GM23338 (cell line): ENCODE results near the gene RHOH. TPM values are rescaled to one million over a fixed set of nuclear protein-coding genes. Genes with fewer than 3 reads are reported as not detected.

Experiments used
- ATAC-seq: fragments of 200-7000 bp; cut with Tn5 transposase; 3 replicates; pipeline ENCODE4 v1.9.1; 2020
- DNase-seq: peaks from one replicate; pipeline ENCODE4 v3.0.0-alpha.2; 2015; ENCODE audit warnings: low spot score
- H2AFZ ChIP-seq: fragments of 200-600 bp; sonication (generic); 2 replicates; pipeline ENCODE4 v1.8.0; 2016; ENCODE audit warnings: antibody characterized with exemption, mild to moderate bottlenecking, moderate library complexity
- H3F3A ChIP-seq: fragments of 200-600 bp; sonication (generic); replicated peaks from 2 replicates; pipeline ENCODE4 v1.8.0; 2017; ENCODE audit warnings: antibody characterized with exemption, mixed run types, low read depth
- H3K27ac ChIP-seq: fragments of 200-600 bp; sonication (generic); 2 replicates; pipeline ENCODE4 v1.6.1; 2016; ENCODE audit warnings: low read depth
- H3K27me3 ChIP-seq: fragments of 200-600 bp; sonication (generic); 2 replicates; pipeline ENCODE4 v1.8.0; 2016; ENCODE audit warnings: mild to moderate bottlenecking, mixed run types, moderate library complexity; ENCODE audit not compliant: insufficient read depth
- H3K36me3 ChIP-seq: fragments of 200-600 bp; sonication (generic); 2 replicates; pipeline ENCODE4 v1.8.0; 2016; ENCODE audit warnings: mild to moderate bottlenecking; ENCODE audit not compliant: insufficient read depth
- H3K4me1 ChIP-seq: fragments of 200-600 bp; sonication (generic); 2 replicates; pipeline ENCODE4 v1.8.0; 2016; ENCODE audit warnings: mild to moderate bottlenecking, moderate library complexity; ENCODE audit not compliant: insufficient read depth
- H3K4me2 ChIP-seq: fragments of 200-600 bp; sonication (generic); 2 replicates; pipeline ENCODE4 v1.7.1; 2017; ENCODE audit warnings: mixed run types
- H3K4me3 ChIP-seq: fragments of 200-600 bp; sonication (generic); 2 replicates; pipeline ENCODE4 v1.6.1; 2016; ENCODE audit warnings: mixed run types
- H3K79me2 ChIP-seq: fragments of 200-600 bp; sonication (generic); replicated peaks from 2 replicates; pipeline ENCODE4 v1.8.0; 2017; ENCODE audit warnings: mild to moderate bottlenecking; ENCODE audit not compliant: insufficient read depth
- H3K9me2 ChIP-seq: fragments of 200-600 bp; sonication (generic); 2 replicates; pipeline ENCODE4 v1.8.0; 2017; ENCODE audit not compliant: insufficient read depth
- H4K20me1 ChIP-seq: fragments of 200-600 bp; sonication (generic); replicated peaks from 2 replicates; pipeline ENCODE4 v1.8.0; 2017; ENCODE audit warnings: mild to moderate bottlenecking; ENCODE audit not compliant: insufficient read depth
- H3K27ac Mint-ChIP-seq: 2 replicates; pipeline ENCODE4 v1.8.0; 2020; ENCODE audit warnings: inconsistent platforms, mild to moderate bottlenecking, moderate library complexity, mixed read lengths
- H3K27me3 Mint-ChIP-seq: 3 replicates; pipeline ENCODE4 v1.8.0; 2022; ENCODE audit warnings: low read depth, mild to moderate bottlenecking, moderate library complexity, mixed read lengths, inconsistent platforms; ENCODE audit not compliant: insufficient read depth, poor library complexity
- H3K36me3 Mint-ChIP-seq: 3 replicates; pipeline ENCODE4 v1.8.0; 2021; ENCODE audit warnings: low read depth, mild to moderate bottlenecking, inconsistent platforms, moderate library complexity, mixed read lengths
- H3K4me1 Mint-ChIP-seq: 3 replicates; pipeline ENCODE4 v1.8.0; 2020; ENCODE audit warnings: mild to moderate bottlenecking, inconsistent platforms, mixed read lengths
- H3K4me3 Mint-ChIP-seq: 3 replicates; pipeline ENCODE4 v1.8.0; 2021; ENCODE audit warnings: moderate library complexity, mild to moderate bottlenecking, inconsistent platforms, mixed read lengths
- H3K9me3 Mint-ChIP-seq: 3 replicates; pipeline ENCODE4 v1.8.0; 2020; ENCODE audit warnings: moderate library complexity, mild to moderate bottlenecking, inconsistent platforms, mixed read lengths
- CREB1 ChIP-seq: fragments of 250-450 bp; sonication (Bioruptor Pico); IDR thresholded peaks from 2 replicates; pipeline ENCODE4 v1.5.0; 2020; ENCODE audit warnings: low read depth, mild to moderate bottlenecking, moderate library complexity
- CTCF ChIP-seq, 2 experiments: fragments of 200-600 bp in 1 of 2; sonication (generic) in 1 of 2; conservative IDR thresholded peaks; 2 replicates each; pipeline versions ENCODE4 v1.5.1 to v1.6.1; 2016 to 2017; ENCODE audit warnings: antibody characterized with exemption in 2 of 2, low read depth in 2 of 2, mild to moderate bottlenecking in 2 of 2, moderate library complexity in 1 of 2
- ETS1 ChIP-seq: IDR thresholded peaks from 2 replicates; pipeline ENCODE4 v1.6.1; 2016; ENCODE audit warnings: antibody characterized with exemption
- EZH2 ChIP-seq: fragments of 200-600 bp; sonication (generic); IDR thresholded peaks from one replicate; pipeline ENCODE4 v1.8.0; 2017; ENCODE audit warnings: antibody characterized with exemption, mild to moderate bottlenecking, low read depth; ENCODE audit not compliant: unreplicated experiment
- EZH2phosphoT487 ChIP-seq: fragments of 200-600 bp; sonication (generic); IDR thresholded peaks from one replicate; pipeline ENCODE4 v1.8.1; 2018; ENCODE audit warnings: antibody characterized with exemption; ENCODE audit not compliant: unreplicated experiment
- JUNB ChIP-seq: IDR thresholded peaks from one replicate; pipeline ENCODE4 v1.6.1; 2016; ENCODE audit warnings: antibody characterized with exemption; ENCODE audit not compliant: unreplicated experiment
- NANOG ChIP-seq: IDR thresholded peaks from 2 replicates; pipeline ENCODE4 v1.6.1; 2016; ENCODE audit warnings: antibody characterized with exemption, borderline replicate concordance
- POLR2AphosphoS5 ChIP-seq: IDR thresholded peaks from 2 replicates; pipeline ENCODE4 v1.6.1; 2016; ENCODE audit warnings: antibody characterized with exemption, low read depth
- ZNF114 ChIP-seq: fragments of 250-450 bp; sonication (Bioruptor Pico); IDR thresholded peaks from 2 replicates; pipeline ENCODE4 v1.5.0; 2020; ENCODE audit warnings: mild to moderate bottlenecking, moderate library complexity
- ZNF331 ChIP-seq: fragments of 250-450 bp; sonication (Bioruptor Pico); IDR thresholded peaks from 2 replicates; pipeline ENCODE4 v1.5.0; 2020; ENCODE audit warnings: low read depth, mild to moderate bottlenecking, moderate library complexity
- polyA plus RNA-seq: library from polyadenylated mRNA; unstranded; fragments of >200 nt; fragmentation: Nextera tagmentation; extraction: Ambion mirVana; gene quantifications from 2 replicates; pipeline ENCODE4 v1.2.1, GENCODE V29; 2016
- total RNA-seq: library from RNA; depleted of rRNA; stranded (reverse); fragments of >200 nt; shearing (Covaris generic); gene quantifications from 2 replicates; pipeline ENCODE4 v1.2.3, GENCODE V29; 2014
- TF ChIP-seq, protein P1 (sequence below): IDR thresholded peaks from one replicate; pipeline ENCODE4 v1.6.1; 2018; ENCODE audit warnings: antibody characterized with exemption; ENCODE audit not compliant: unreplicated experiment

Gene RHOH
- total and polyA plus RNA-seq, 2 experiments from 2014 or later, result 2.2 to 3.7 TPM

- TF ChIP-seq CTCF (conservative IDR thresholded peaks at IDR 0.05; ENCODE audit: low read depth in 2 of 2), result no peak
These were observed 36.6 kb upstream of the RHOH start (continued) for GRCh38 chr4:40160258-40160657.

GRCh38 chr4:40164459-40164858, 32.4 kb upstream of the RHOH start:
- no peak for DNase-seq
- Histone ChIP-seq H3K4me2 (no peak overlapping the region), H2AFZ (no peak overlapping the region), H3K79me2 (no peaks in the 10 kb centered on the region), H3K27ac (no peak overlapping the region), H4K20me1 (no peaks in the 10 kb centered on the region), H3K9me2 (peaks cover 6% of the 10 kb centered on the region), H3K4me3 (no peak overlapping the region), H3K27me3 (no peaks in the 10 kb centered on the region), H3F3A (no peaks in the 10 kb centered on the region), H3K36me3 (no peaks in the 10 kb centered on the region), H3K4me1 (peaks cover 12% of the 10 kb centered on the region; the same call in 1 of the 2 replicates)
- H3K27ac Mint-ChIP-seq, result no peak overlapping the region
- H3K4me1 Mint-ChIP-seq, result peaks cover 16% of the 10 kb centered on the region; the same call in 2 of the 3 replicates
- H3K27me3 Mint-ChIP-seq, result peaks cover 2% of the 10 kb centered on the region
- peaks cover 4% of the 10 kb centered on the region; the same call in 2 of the 3 replicates for H3K36me3 Mint-ChIP-seq
- H3K4me3 Mint-ChIP-seq, result no peak overlapping the region
- peaks cover 7% of the 10 kb centered on the region; the same call in 2 of the 3 replicates for H3K9me3 Mint-ChIP-seq
- ATAC-seq, result no peak
- TF ChIP-seq, protein P1, sequence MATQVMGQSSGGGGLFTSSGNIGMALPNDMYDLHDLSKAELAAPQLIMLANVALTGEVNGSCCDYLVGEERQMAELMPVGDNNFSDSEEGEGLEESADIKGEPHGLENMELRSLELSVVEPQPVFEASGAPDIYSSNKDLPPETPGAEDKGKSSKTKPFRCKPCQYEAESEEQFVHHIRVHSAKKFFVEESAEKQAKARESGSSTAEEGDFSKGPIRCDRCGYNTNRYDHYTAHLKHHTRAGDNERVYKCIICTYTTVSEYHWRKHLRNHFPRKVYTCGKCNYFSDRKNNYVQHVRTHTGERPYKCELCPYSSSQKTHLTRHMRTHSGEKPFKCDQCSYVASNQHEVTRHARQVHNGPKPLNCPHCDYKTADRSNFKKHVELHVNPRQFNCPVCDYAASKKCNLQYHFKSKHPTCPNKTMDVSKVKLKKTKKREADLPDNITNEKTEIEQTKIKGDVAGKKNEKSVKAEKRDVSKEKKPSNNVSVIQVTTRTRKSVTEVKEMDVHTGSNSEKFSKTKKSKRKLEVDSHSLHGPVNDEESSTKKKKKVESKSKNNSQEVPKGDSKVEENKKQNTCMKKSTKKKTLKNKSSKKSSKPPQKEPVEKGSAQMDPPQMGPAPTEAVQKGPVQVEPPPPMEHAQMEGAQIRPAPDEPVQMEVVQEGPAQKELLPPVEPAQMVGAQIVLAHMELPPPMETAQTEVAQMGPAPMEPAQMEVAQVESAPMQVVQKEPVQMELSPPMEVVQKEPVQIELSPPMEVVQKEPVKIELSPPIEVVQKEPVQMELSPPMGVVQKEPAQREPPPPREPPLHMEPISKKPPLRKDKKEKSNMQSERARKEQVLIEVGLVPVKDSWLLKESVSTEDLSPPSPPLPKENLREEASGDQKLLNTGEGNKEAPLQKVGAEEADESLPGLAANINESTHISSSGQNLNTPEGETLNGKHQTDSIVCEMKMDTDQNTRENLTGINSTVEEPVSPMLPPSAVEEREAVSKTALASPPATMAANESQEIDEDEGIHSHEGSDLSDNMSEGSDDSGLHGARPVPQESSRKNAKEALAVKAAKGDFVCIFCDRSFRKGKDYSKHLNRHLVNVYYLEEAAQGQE, result no peak
- TF ChIP-seq JUNB, result no peak
- TF ChIP-seq EZH2phosphoT487, result no peak
- no peak for TF ChIP-seq ZNF331 (CRISPR knock-in tag)
- TF ChIP-seq ZNF114, result no peak
- no peak for TF ChIP-seq POLR2AphosphoS5
- TF ChIP-seq NANOG, result no peak
- no peak for TF ChIP-seq EZH2
- TF ChIP-seq CTCF (conservative IDR thresholded peaks at IDR 0.05; ENCODE audit: low read depth in 2 of 2), result no peak
- TF ChIP-seq CREB1, result no peak
- no peak for TF ChIP-seq ETS1
